SK-N-SH treated with all-trans-retinoic acid at 6 μM for 48 hours (cell line): ENCODE data around the gene BRD1.

Experiments used
- ARNTL ChIP-seq: fragments of 450-650 bp; formaldehyde crosslinking; IDR thresholded peaks from 2 replicates; pipeline ENCODE4 v1.5.0; 2020; ENCODE audit warnings: low read depth, mild to moderate bottlenecking, moderate library complexity, borderline replicate concordance
- CREB5 ChIP-seq: fragments of 250-450 bp; sonication (Bioruptor Pico); IDR thresholded peaks from 2 replicates; pipeline ENCODE4 v1.5.1; 2020; ENCODE audit warnings: low read depth, mild to moderate bottlenecking, moderate library complexity
- POU6F1 ChIP-seq: fragments of 250-450 bp; sonication (Bioruptor Pico); IDR thresholded peaks from 2 replicates; pipeline ENCODE4 v1.8.0; 2021; ENCODE audit warnings: low read depth, mild to moderate bottlenecking, moderate library complexity, borderline replicate concordance
- RARB ChIP-seq: fragments of 250-450 bp; sonication (Bioruptor Pico); IDR thresholded peaks from 2 replicates; pipeline ENCODE4 v1.8.0; 2021; ENCODE audit warnings: mild to moderate bottlenecking, moderate library complexity
- ZNF8 ChIP-seq: fragments of 450-650 bp; formaldehyde crosslinking; IDR thresholded peaks from 2 replicates; pipeline ENCODE4 v1.5.0; 2020; ENCODE audit warnings: mild to moderate bottlenecking, moderate library complexity

- no peak for TF ChIP-seq POU6F1
- no peak for TF ChIP-seq CREB5 (CRISPR knock-in tag)
- TF ChIP-seq ZNF8 (CRISPR knock-in tag): no peak
- TF ChIP-seq RARB: no peak
- TF ChIP-seq ARNTL (CRISPR knock-in tag): no peak
These were observed 57.0 kb downstream of the BRD1 start for GRCh38 chr22:49770547-49771265.
